ENCODE data around the gene TOMM20L. TPM values are rescaled to one million over a fixed set of nuclear protein-coding genes. Genes with fewer than 3 reads are reported as not detected.

Gene TOMM20L
- total and polyA plus RNA-seq, 9 of the 15 experiments (the other 6 are each of a cell fraction or from before 2014, with no cell fraction given), result not detected

DNA sequence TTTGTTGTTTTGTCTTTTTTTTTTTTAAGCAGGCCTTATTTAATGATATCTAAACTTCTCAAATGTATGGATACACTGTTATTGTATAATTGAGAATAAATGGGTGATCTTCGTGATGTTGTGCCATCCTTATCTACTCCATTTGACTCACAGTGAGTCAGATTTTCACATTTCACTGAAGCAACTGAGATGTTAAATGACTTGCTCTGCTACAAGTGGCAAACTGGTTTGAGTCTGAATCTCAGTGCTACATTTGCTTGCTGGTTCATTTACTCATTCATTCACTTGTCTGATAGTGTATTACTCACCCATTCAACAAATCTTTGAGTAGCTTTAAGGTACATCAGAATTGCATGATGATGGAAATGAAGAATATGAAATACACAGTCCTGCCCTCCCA, 34.4 kb downstream of the TOMM20L start:
- no peaks in the 10 kb centered on the region for H4K20me1 ChIP-seq (replicated peaks; ENCODE audit: control insufficient read depth, insufficient read depth, low read length)
- in situ Hi-C loops (cut with MboI) (no loop called here), intact Hi-C loops (cut with micrococcal nuclease) (no loop called here)
- ChIA-PET POLR2A (no interaction called here), CTCF (ENCODE audit: low intra/inter-chr PET ratio) (no interaction called here)
- peak in 1 of 4 experiments; percentile 30 for DNase-seq (ENCODE audit: extremely low read depth in 1 of 4, low spot score in 3 of 4)
- H3K4me1 ChIP-seq (replicated peaks in 1 of 2; ENCODE audit: control insufficient read depth in 2 of 2, insufficient read depth in 2 of 2, low read length in 2 of 2), result peaks cover 0 to 7% of the 10 kb centered on the region in 2 experiments; a peak in 3 of 5 replicates
- 0% methylated on average over 1 of the region's 1 CpG for WGBS (ENCODE audit: insufficient coverage, low coverage, missing lambda C conversion rate)
- no peaks in the 10 kb centered on the region for H3K9me1 ChIP-seq (ENCODE audit: control insufficient read depth, insufficient read depth, low read length)
- H3K27me3 ChIP-seq (ENCODE audit: control insufficient read depth in 2 of 2, insufficient read depth in 2 of 2, low read length in 2 of 2), result no peaks in the 10 kb centered on the region
- H3K9me3 ChIP-seq (replicated peaks; ENCODE audit: control insufficient read depth, insufficient read depth, low read depth, low read length), result no peaks in the 10 kb centered on the region
- peaks cover 54% of the 10 kb centered on the region for H3K79me2 ChIP-seq (ENCODE audit: control insufficient read depth, insufficient read depth, low read length)
- no TSS peak for BruUV-seq (replicated peaks)
- peaks cover 43% of the 10 kb centered on the region; the same call in 2 of the 3 replicates for H3K36me3 ChIP-seq (ENCODE audit: control insufficient read depth, insufficient read depth, low read length)
- peak; percentile 40 for FAIRE-seq
- H3K9ac ChIP-seq (ENCODE audit: insufficient read depth in 1 of 2, low read depth in 2 of 2, low read length in 2 of 2), result peak overlapping the region in 1 of 2 experiments; percentile 99; a peak in 2 of 4 replicates
- peak overlapping the region; percentile 58 for H3K4me2 ChIP-seq (ENCODE audit: insufficient read depth, low read length)
- no peak overlapping the region for H2AFZ ChIP-seq (ENCODE audit: low read depth, low read length)
- H3K27ac ChIP-seq (ENCODE audit: extremely low read depth, low read depth, low read length), result no peak overlapping the region
- no peak overlapping the region for H3K4me3 ChIP-seq
- ATAC-seq, result no peak; the same call in 2 of the 3 replicates
- TF ChIP-seq, protein P1, sequence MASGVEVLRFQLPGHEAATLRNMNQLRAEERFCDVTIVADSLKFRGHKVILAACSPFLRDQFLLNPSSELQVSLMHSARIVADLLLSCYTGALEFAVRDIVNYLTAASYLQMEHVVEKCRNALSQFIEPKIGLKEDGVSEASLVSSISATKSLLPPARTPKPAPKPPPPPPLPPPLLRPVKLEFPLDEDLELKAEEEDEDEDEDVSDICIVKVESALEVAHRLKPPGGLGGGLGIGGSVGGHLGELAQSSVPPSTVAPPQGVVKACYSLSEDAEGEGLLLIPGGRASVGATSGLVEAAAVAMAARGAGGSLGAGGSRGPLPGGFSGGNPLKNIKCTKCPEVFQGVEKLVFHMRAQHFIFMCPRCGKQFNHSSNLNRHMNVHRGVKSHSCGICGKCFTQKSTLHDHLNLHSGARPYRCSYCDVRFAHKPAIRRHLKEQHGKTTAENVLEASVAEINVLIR (CRISPR knock-in tag; IDR thresholded peaks at IDR 0.05), result no peak
- TF ChIP-seq, protein P2, sequence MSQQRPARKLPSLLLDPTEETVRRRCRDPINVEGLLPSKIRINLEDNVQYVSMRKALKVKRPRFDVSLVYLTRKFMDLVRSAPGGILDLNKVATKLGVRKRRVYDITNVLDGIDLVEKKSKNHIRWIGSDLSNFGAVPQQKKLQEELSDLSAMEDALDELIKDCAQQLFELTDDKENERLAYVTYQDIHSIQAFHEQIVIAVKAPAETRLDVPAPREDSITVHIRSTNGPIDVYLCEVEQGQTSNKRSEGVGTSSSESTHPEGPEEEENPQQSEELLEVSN (IDR thresholded peaks at IDR 0.05; ENCODE audit: borderline replicate concordance in 1 of 2, extremely low read depth in 1 of 2, insufficient read depth in 1 of 2, insufficient read length in 1 of 2, low read depth in 1 of 2, low read length in 1 of 2, poor library complexity in 1 of 2, severe bottlenecking in 1 of 2), result no peak
- no peak for TF ChIP-seq RAD51 (IDR thresholded peaks at IDR 0.05; ENCODE audit: borderline replicate concordance, low read depth)
- no peak for TF ChIP-seq CBX2 (IDR thresholded peaks at IDR 0.05; ENCODE audit: insufficient read depth, low read length, poor library complexity, severe bottlenecking)
- TF ChIP-seq FOSL1 (tag; conservative IDR thresholded peaks at IDR 0.05), result peak; percentile 84
- TF ChIP-seq JUND (IDR thresholded peaks at IDR 0.05; ENCODE audit: borderline replicate concordance, low read depth, low read length), result no peak
- TF ChIP-seq JUND (tag; IDR thresholded peaks at IDR 0.05; ENCODE audit: borderline replicate concordance, low read depth, low read length), result no peak
- no peak for TF ChIP-seq XRCC5 (IDR thresholded peaks at IDR 0.05; ENCODE audit: low read depth, low read length)
- TF ChIP-seq MBD2 (IDR thresholded peaks at IDR 0.05; ENCODE audit: borderline replicate concordance, low read depth), result no peak
- peak; percentile 57 for TF ChIP-seq SMARCA4 (IDR thresholded peaks at IDR 0.05)
- TF ChIP-seq, protein P3, sequence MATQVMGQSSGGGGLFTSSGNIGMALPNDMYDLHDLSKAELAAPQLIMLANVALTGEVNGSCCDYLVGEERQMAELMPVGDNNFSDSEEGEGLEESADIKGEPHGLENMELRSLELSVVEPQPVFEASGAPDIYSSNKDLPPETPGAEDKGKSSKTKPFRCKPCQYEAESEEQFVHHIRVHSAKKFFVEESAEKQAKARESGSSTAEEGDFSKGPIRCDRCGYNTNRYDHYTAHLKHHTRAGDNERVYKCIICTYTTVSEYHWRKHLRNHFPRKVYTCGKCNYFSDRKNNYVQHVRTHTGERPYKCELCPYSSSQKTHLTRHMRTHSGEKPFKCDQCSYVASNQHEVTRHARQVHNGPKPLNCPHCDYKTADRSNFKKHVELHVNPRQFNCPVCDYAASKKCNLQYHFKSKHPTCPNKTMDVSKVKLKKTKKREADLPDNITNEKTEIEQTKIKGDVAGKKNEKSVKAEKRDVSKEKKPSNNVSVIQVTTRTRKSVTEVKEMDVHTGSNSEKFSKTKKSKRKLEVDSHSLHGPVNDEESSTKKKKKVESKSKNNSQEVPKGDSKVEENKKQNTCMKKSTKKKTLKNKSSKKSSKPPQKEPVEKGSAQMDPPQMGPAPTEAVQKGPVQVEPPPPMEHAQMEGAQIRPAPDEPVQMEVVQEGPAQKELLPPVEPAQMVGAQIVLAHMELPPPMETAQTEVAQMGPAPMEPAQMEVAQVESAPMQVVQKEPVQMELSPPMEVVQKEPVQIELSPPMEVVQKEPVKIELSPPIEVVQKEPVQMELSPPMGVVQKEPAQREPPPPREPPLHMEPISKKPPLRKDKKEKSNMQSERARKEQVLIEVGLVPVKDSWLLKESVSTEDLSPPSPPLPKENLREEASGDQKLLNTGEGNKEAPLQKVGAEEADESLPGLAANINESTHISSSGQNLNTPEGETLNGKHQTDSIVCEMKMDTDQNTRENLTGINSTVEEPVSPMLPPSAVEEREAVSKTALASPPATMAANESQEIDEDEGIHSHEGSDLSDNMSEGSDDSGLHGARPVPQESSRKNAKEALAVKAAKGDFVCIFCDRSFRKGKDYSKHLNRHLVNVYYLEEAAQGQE (IDR thresholded peaks at IDR 0.05; ENCODE audit: borderline replicate concordance), result 0 out of 2 replicates have a peak, but pooled peaks have one; percentile 5
- TF ChIP-seq, protein P3 (CRISPR knock-in tag; IDR thresholded peaks at IDR 0.05; ENCODE audit: low read depth), result no peak
- TF ChIP-seq KLF16 (IDR thresholded peaks at IDR 0.05), result no peak
